T-helper 2 cell treated with Interferon-gamma antibody and Interleukin-4, amounts not matched to agents 5 μg/mL and 100 μg/mL, for 36 hours (primary cell): Measurements from ENCODE around the gene VANGL2.

Experiments
- DNase-seq: peaks from one replicate; pipeline ENCODE4 v3.0.0; 2021; ENCODE audit warnings: low spot score
- H3K27ac Mint-ChIP-seq: one replicate; pipeline ENCODE4 v1.8.0; 2021; ENCODE audit warnings: mild to moderate bottlenecking, mixed read lengths
- H3K27me3 Mint-ChIP-seq: one replicate; pipeline ENCODE4 v1.8.0; 2021; ENCODE audit warnings: low read depth, mixed read lengths
- H3K36me3 Mint-ChIP-seq: one replicate; pipeline ENCODE4 v1.8.0; 2021; ENCODE audit warnings: low read depth, mixed read lengths
- H3K4me1 Mint-ChIP-seq: one replicate; pipeline ENCODE4 v1.8.0; 2021; ENCODE audit warnings: low read depth, mixed read lengths
- H3K4me3 Mint-ChIP-seq: one replicate; pipeline ENCODE4 v1.8.0; 2022; ENCODE audit warnings: mild to moderate bottlenecking, moderate library complexity, mixed read lengths
- H3K9me3 Mint-ChIP-seq: one replicate; pipeline ENCODE4 v1.8.0; 2021; ENCODE audit warnings: mixed read lengths

Gene VANGL2

GRCh38 chr1:160436966-160437365 lies 36.6 kb downstream of the VANGL2 start:
- Mint-ChIP-seq H3K36me3 (peaks cover 6% of the 10 kb centered on the region), H3K27me3 (no peaks in the 10 kb centered on the region), H3K4me1 (peaks cover 43% of the 10 kb centered on the region), H3K27ac (peak overlapping the region; percentile 93), H3K9me3 (peaks cover 16% of the 10 kb centered on the region), H3K4me3 (peak overlapping the region; percentile 11)
- no peak for DNase-seq

- DNase-seq, result peak; percentile 37
- H3K4me1 Mint-ChIP-seq, result peaks cover 38% of the 10 kb centered on the region
- peaks cover 6% of the 10 kb centered on the region for H3K36me3 Mint-ChIP-seq
Measured at GRCh38 chr1:160437432-160438316, 37.3 kb downstream of the VANGL2 start.

GRCh38 chr1:160438317-160438918 lies 38.1 kb downstream of the VANGL2 start:
- peaks cover 39% of the 10 kb centered on the region for H3K4me1 Mint-ChIP-seq
- no peak for DNase-seq
- peaks cover 16% of the 10 kb centered on the region for H3K9me3 Mint-ChIP-seq
- H3K27ac Mint-ChIP-seq, result peak overlapping the region; percentile 93
- peak overlapping the region; percentile 79 for H3K4me3 Mint-ChIP-seq
- no peaks in the 10 kb centered on the region for H3K27me3 Mint-ChIP-seq
- peaks cover 5% of the 10 kb centered on the region for H3K36me3 Mint-ChIP-seq

More at GRCh38 chr1:160437432-160438316, 37.3 kb downstream of the VANGL2 start:
- Mint-ChIP-seq H3K27ac (peak overlapping the region; percentile 93), H3K4me3 (peak overlapping the region; percentile 79), H3K9me3 (peaks cover 16% of the 10 kb centered on the region), H3K27me3 (no peaks in the 10 kb centered on the region)

GRCh38 chr1:160438935-160439334 lies 38.6 kb downstream of the VANGL2 start:
- no peaks in the 10 kb centered on the region for H3K27me3 Mint-ChIP-seq
- peak overlapping the region; percentile 79 for H3K4me3 Mint-ChIP-seq
- peaks cover 12% of the 10 kb centered on the region for H3K9me3 Mint-ChIP-seq
- H3K36me3 Mint-ChIP-seq, result peaks cover 5% of the 10 kb centered on the region
- peaks cover 43% of the 10 kb centered on the region for H3K4me1 Mint-ChIP-seq
- no peak for DNase-seq
- H3K27ac Mint-ChIP-seq, result peak overlapping the region; percentile 82

GRCh38 chr1:160439718-160440117 lies 39.4 kb downstream of the VANGL2 start:
- H3K4me3 Mint-ChIP-seq, result no peak overlapping the region
- H3K9me3 Mint-ChIP-seq, result peaks cover 4% of the 10 kb centered on the region
- H3K36me3 Mint-ChIP-seq, result no peaks in the 10 kb centered on the region
- no peak overlapping the region for H3K27ac Mint-ChIP-seq
- H3K27me3 Mint-ChIP-seq, result no peaks in the 10 kb centered on the region
- H3K4me1 Mint-ChIP-seq, result peaks cover 47% of the 10 kb centered on the region
- DNase-seq, result no peak

- DNase-seq, result peak; percentile 5
- H3K27ac Mint-ChIP-seq, result peak overlapping the region; percentile 73
- no peaks in the 10 kb centered on the region for H3K36me3 Mint-ChIP-seq
- no peaks in the 10 kb centered on the region for H3K27me3 Mint-ChIP-seq
- H3K4me1 Mint-ChIP-seq, result peaks cover 64% of the 10 kb centered on the region
- peaks cover 7% of the 10 kb centered on the region for H3K9me3 Mint-ChIP-seq
- H3K4me3 Mint-ChIP-seq, result peak overlapping the region; percentile 44
Measured at GRCh38 chr1:160446945-160447600, 46.7 kb downstream of the VANGL2 start.

- peaks cover 7% of the 10 kb centered on the region for H3K9me3 Mint-ChIP-seq
- H3K36me3 Mint-ChIP-seq, result peaks cover 2% of the 10 kb centered on the region
- no peak overlapping the region for H3K4me3 Mint-ChIP-seq
- peaks cover 60% of the 10 kb centered on the region for H3K4me1 Mint-ChIP-seq
- H3K27ac Mint-ChIP-seq, result no peak overlapping the region
- no peaks in the 10 kb centered on the region for H3K27me3 Mint-ChIP-seq
- DNase-seq, result no peak
Measured at GRCh38 chr1:160449494-160449893, 49.1 kb downstream of the VANGL2 start.

GRCh38 chr1:160451119-160451858 lies 50.9 kb downstream of the VANGL2 start:
- Mint-ChIP-seq H3K4me1 (peaks cover 62% of the 10 kb centered on the region), H3K9me3 (peaks cover 7% of the 10 kb centered on the region), H3K27me3 (no peaks in the 10 kb centered on the region), H3K4me3 (peak overlapping the region; percentile 51), H3K36me3 (peaks cover 2% of the 10 kb centered on the region), H3K27ac (peak overlapping the region; percentile 67)
- peak; percentile 3 for DNase-seq

GRCh38 chr1:160451859-160452232 lies 51.5 kb downstream of the VANGL2 start:
- DNase-seq, result peak; percentile 3
- peaks cover 57% of the 10 kb centered on the region for H3K4me1 Mint-ChIP-seq
- H3K27me3 Mint-ChIP-seq, result no peaks in the 10 kb centered on the region
- peak overlapping the region; percentile 51 for H3K4me3 Mint-ChIP-seq
- peak overlapping the region; percentile 67 for H3K27ac Mint-ChIP-seq
- peaks cover 2% of the 10 kb centered on the region for H3K36me3 Mint-ChIP-seq
- H3K9me3 Mint-ChIP-seq, result peaks cover 7% of the 10 kb centered on the region

GRCh38 chr1:160453443-160453842 lies 53.1 kb downstream of the VANGL2 start:
- peaks cover 47% of the 10 kb centered on the region for H3K4me1 Mint-ChIP-seq

GRCh38 chr1:160454371-160455152 lies 54.2 kb downstream of the VANGL2 start:
- Mint-ChIP-seq H3K4me1 (peaks cover 51% of the 10 kb centered on the region), H3K27me3 (no peaks in the 10 kb centered on the region), H3K27ac (no peak overlapping the region), H3K9me3 (peaks cover 7% of the 10 kb centered on the region), H3K4me3 (peak overlapping the region; percentile 59), H3K36me3 (peaks cover 2% of the 10 kb centered on the region)
- no peak for DNase-seq

More at GRCh38 chr1:160453443-160453842, 53.1 kb downstream of the VANGL2 start:
- Mint-ChIP-seq H3K36me3 (peaks cover 2% of the 10 kb centered on the region), H3K4me3 (peak overlapping the region; percentile 17), H3K9me3 (peaks cover 7% of the 10 kb centered on the region), H3K27me3 (no peaks in the 10 kb centered on the region), H3K27ac (peak overlapping the region; percentile 73)
- no peak for DNase-seq

- DNase-seq, result no peak
- H3K27me3 Mint-ChIP-seq, result no peaks in the 10 kb centered on the region
- H3K27ac Mint-ChIP-seq, result peak overlapping the region; percentile 4
- peaks cover 2% of the 10 kb centered on the region for H3K36me3 Mint-ChIP-seq
- peaks cover 5% of the 10 kb centered on the region for H3K9me3 Mint-ChIP-seq
- peaks cover 54% of the 10 kb centered on the region for H3K4me1 Mint-ChIP-seq
- peak overlapping the region; percentile 59 for H3K4me3 Mint-ChIP-seq
Measured at GRCh38 chr1:160455153-160455517, 54.8 kb downstream of the VANGL2 start.

GRCh38 chr1:160459056-160459455 lies 58.7 kb downstream of the VANGL2 start:
- DNase-seq, result no peak
- Mint-ChIP-seq H3K27ac (no peak overlapping the region), H3K4me1 (peaks cover 47% of the 10 kb centered on the region), H3K27me3 (no peaks in the 10 kb centered on the region), H3K36me3 (no peaks in the 10 kb centered on the region), H3K9me3 (no peaks in the 10 kb centered on the region), H3K4me3 (no peak overlapping the region)
